ENCODE results near the gene UNC93A.

The UNC93A gene

GRCh38 chr6:167325766-167326165, 34.7 kb downstream of the UNC93A start:
- ATAC-seq, result no peak
- TF ChIP-seq ZNF70 (CRISPR knock-in tag; IDR thresholded peaks at IDR 0.05), result no peak
- TF ChIP-seq TSHZ2 (CRISPR knock-in tag; IDR thresholded peaks at IDR 0.05), result no peak
- TF ChIP-seq ZC3H10 (CRISPR knock-in tag; IDR thresholded peaks at IDR 0.05), result no peak
- TF ChIP-seq ZNF565 (CRISPR knock-in tag; conservative IDR thresholded peaks at IDR 0.05; ENCODE audit: low read depth), result no peak
- TF ChIP-seq BACH2 (CRISPR knock-in tag; IDR thresholded peaks at IDR 0.05; ENCODE audit: borderline replicate concordance), result no peak
- no peak for TF ChIP-seq RARB (CRISPR knock-in tag; IDR thresholded peaks at IDR 0.05)
- TF ChIP-seq GLIS3 (CRISPR knock-in tag; IDR thresholded peaks at IDR 0.05), result no peak
- no peak for TF ChIP-seq TCF4 (CRISPR knock-in tag; IDR thresholded peaks at IDR 0.05; ENCODE audit: borderline replicate concordance)
- no peak for TF ChIP-seq SNAI2 (CRISPR knock-in tag; IDR thresholded peaks at IDR 0.05)
- no peak for TF ChIP-seq CSRNP3 (CRISPR knock-in tag; IDR thresholded peaks at IDR 0.05)
- no peak for TF ChIP-seq CSDC2 (CRISPR knock-in tag; IDR thresholded peaks at IDR 0.05)
- no peak for TF ChIP-seq POU6F1 (CRISPR knock-in tag; IDR thresholded peaks at IDR 0.05; ENCODE audit: borderline replicate concordance, low read depth)

- no peak for ATAC-seq
- TF ChIP-seq PATZ1 (CRISPR knock-in tag; IDR thresholded peaks at IDR 0.05; ENCODE audit: borderline replicate concordance) (no peak), CSRNP3 (CRISPR knock-in tag; IDR thresholded peaks at IDR 0.05) (no peak), ISL1 (CRISPR knock-in tag; IDR thresholded peaks at IDR 0.05) (no peak), ZNF8 (CRISPR knock-in tag; IDR thresholded peaks at IDR 0.05) (no peak), BACH2 (CRISPR knock-in tag; IDR thresholded peaks at IDR 0.05; ENCODE audit: borderline replicate concordance) (no peak), ZNF70 (CRISPR knock-in tag; IDR thresholded peaks at IDR 0.05) (no peak), POU6F1 (CRISPR knock-in tag; IDR thresholded peaks at IDR 0.05; ENCODE audit: borderline replicate concordance, low read depth) (no peak), GLIS3 (CRISPR knock-in tag; IDR thresholded peaks at IDR 0.05) (no peak), TSHZ2 (CRISPR knock-in tag; IDR thresholded peaks at IDR 0.05) (no peak), ZFP30 (CRISPR knock-in tag; IDR thresholded peaks at IDR 0.05) (no peak), TCF4 (CRISPR knock-in tag; IDR thresholded peaks at IDR 0.05; ENCODE audit: borderline replicate concordance) (no peak), RARB (CRISPR knock-in tag; IDR thresholded peaks at IDR 0.05) (no peak), ZNF565 (CRISPR knock-in tag; conservative IDR thresholded peaks at IDR 0.05; ENCODE audit: low read depth) (no peak), ARNTL (CRISPR knock-in tag; IDR thresholded peaks at IDR 0.05; ENCODE audit: borderline replicate concordance, low read depth) (no peak), ZC3H10 (CRISPR knock-in tag; IDR thresholded peaks at IDR 0.05) (no peak), ZFP3 (CRISPR knock-in tag; IDR thresholded peaks at IDR 0.05) (no peak)
These were observed 36.3 kb downstream of the UNC93A start for GRCh38 chr6:167327391-167327790.

Data from SK-N-SH treated with all-trans-retinoic acid at 6 μM for 48 hours (cell line).